ENCODE measurements around the gene TAF1A. TPM values are rescaled to one million over a fixed set of nuclear protein-coding genes. Genes with fewer than 3 reads are reported as not detected.

Gene TAF1A
- total RNA-seq, 1 experiment from 2014 or later = 14.8 TPM

GRCh38 chr1:222535455-222535854 lies 54.3 kb downstream of the TAF1A start:
- no peaks in the 10 kb centered on the region for H3K27me3 ChIP-seq (replicated peaks; ENCODE audit: control insufficient read depth, insufficient read depth, low read length)
- no TSS peak for BruUV-seq (replicated peaks)
- ChIA-PET POLR2A (no interaction called here), CTCF (no interaction called here)
- no peak overlapping the region for H3K27ac Mint-ChIP-seq (ENCODE audit: unreplicated experiment)
- no peak overlapping the region for H3K4me3 Mint-ChIP-seq (ENCODE audit: unreplicated experiment)
- no peaks in the 10 kb centered on the region for H3K36me3 ChIP-seq (ENCODE audit: control insufficient read depth, insufficient read depth, low read length)
- TF ChIP-seq, protein P1, sequence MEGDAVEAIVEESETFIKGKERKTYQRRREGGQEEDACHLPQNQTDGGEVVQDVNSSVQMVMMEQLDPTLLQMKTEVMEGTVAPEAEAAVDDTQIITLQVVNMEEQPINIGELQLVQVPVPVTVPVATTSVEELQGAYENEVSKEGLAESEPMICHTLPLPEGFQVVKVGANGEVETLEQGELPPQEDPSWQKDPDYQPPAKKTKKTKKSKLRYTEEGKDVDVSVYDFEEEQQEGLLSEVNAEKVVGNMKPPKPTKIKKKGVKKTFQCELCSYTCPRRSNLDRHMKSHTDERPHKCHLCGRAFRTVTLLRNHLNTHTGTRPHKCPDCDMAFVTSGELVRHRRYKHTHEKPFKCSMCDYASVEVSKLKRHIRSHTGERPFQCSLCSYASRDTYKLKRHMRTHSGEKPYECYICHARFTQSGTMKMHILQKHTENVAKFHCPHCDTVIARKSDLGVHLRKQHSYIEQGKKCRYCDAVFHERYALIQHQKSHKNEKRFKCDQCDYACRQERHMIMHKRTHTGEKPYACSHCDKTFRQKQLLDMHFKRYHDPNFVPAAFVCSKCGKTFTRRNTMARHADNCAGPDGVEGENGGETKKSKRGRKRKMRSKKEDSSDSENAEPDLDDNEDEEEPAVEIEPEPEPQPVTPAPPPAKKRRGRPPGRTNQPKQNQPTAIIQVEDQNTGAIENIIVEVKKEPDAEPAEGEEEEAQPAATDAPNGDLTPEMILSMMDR (IDR thresholded peaks at IDR 0.05; ENCODE audit: insufficient read depth in 1 of 2, low read depth in 1 of 2, low read length in 1 of 2, severe bottlenecking in 1 of 2, unreplicated experiment in 1 of 2) = no peak
- peaks cover 13% of the 10 kb centered on the region for H3K27me3 Mint-ChIP-seq (ENCODE audit: insufficient read depth, unreplicated experiment)
- no peaks in the 10 kb centered on the region for H3K4me1 ChIP-seq
- H3K9me3 ChIP-seq = no peaks in the 10 kb centered on the region
- intact Hi-C loops (cut with micrococcal nuclease; ENCODE audit: unreplicated experiment) = no loop called here
- H3K36me3 Mint-ChIP-seq (ENCODE audit: insufficient read depth, unreplicated experiment) = no peaks in the 10 kb centered on the region
- no peak for DNase-seq
- H3K4me3 ChIP-seq (ENCODE audit: low read depth, low read length) = no peak overlapping the region
- no peaks in the 10 kb centered on the region for H3K9me3 Mint-ChIP-seq (ENCODE audit: unreplicated experiment)
- no peaks in the 10 kb centered on the region for H3K4me1 Mint-ChIP-seq (ENCODE audit: low read depth, unreplicated experiment)

GRCh38 chr1:222530852-222531251 lies 58.9 kb downstream of the TAF1A start:
- DNase-seq = no peak
- intact Hi-C loops (cut with micrococcal nuclease; ENCODE audit: unreplicated experiment) = no loop called here
- peaks cover 14% of the 10 kb centered on the region for H3K27me3 Mint-ChIP-seq (ENCODE audit: insufficient read depth, unreplicated experiment)
- no peak overlapping the region for H3K27ac Mint-ChIP-seq (ENCODE audit: unreplicated experiment)
- ChIA-PET POLR2A (no interaction called here), CTCF (no interaction called here)
- no peak overlapping the region for H3K4me3 Mint-ChIP-seq (ENCODE audit: unreplicated experiment)
- Histone ChIP-seq H3K9me3 (no peaks in the 10 kb centered on the region), H3K4me1 (no peaks in the 10 kb centered on the region), H3K4me3 (ENCODE audit: low read depth, low read length) (no peak overlapping the region), H3K36me3 (ENCODE audit: control insufficient read depth, insufficient read depth, low read length) (no peaks in the 10 kb centered on the region), H3K27me3 (replicated peaks; ENCODE audit: control insufficient read depth, insufficient read depth, low read length) (no peaks in the 10 kb centered on the region)
- BruUV-seq (replicated peaks) = no TSS peak
- H3K4me1 Mint-ChIP-seq (ENCODE audit: low read depth, unreplicated experiment) = no peaks in the 10 kb centered on the region
- H3K9me3 Mint-ChIP-seq (ENCODE audit: unreplicated experiment) = peaks cover 12% of the 10 kb centered on the region
- TF ChIP-seq, protein P1 (IDR thresholded peaks at IDR 0.05; ENCODE audit: insufficient read depth in 1 of 2, low read depth in 1 of 2, low read length in 1 of 2, severe bottlenecking in 1 of 2, unreplicated experiment in 1 of 2) = no peak
- H3K36me3 Mint-ChIP-seq (ENCODE audit: insufficient read depth, unreplicated experiment) = no peaks in the 10 kb centered on the region

DNA sequence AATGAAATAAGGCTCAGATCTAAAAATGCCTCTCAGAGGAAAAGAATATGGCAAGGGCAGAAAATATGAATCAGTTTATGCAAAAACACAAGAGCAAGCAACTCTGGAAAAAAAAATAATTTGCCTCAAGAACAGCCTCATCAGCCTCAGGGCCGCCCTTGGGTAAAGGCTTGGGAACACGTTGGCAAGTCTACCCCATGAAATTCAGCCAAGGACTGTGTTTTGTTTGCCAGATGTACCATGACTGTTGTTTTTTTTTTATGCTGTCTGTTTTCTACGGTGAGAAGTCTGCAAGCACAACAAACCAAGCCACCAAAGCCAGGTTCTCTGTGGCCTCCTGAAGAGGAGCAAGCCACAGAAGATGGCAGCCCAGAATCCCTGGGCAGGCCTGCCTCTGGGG lies 59.8 kb downstream of the TAF1A start:
- TF ChIP-seq, protein P1 (IDR thresholded peaks at IDR 0.05; ENCODE audit: insufficient read depth in 1 of 2, low read depth in 1 of 2, low read length in 1 of 2, severe bottlenecking in 1 of 2, unreplicated experiment in 1 of 2) = no peak
- H3K9me3 ChIP-seq = no peaks in the 10 kb centered on the region
- no peaks in the 10 kb centered on the region for H3K4me1 ChIP-seq
- no peak overlapping the region for H3K27ac Mint-ChIP-seq (ENCODE audit: unreplicated experiment)
- BruUV-seq (replicated peaks) = no TSS peak
- CTCF ChIA-PET = no interaction called here
- peaks cover 12% of the 10 kb centered on the region for H3K9me3 Mint-ChIP-seq (ENCODE audit: unreplicated experiment)
- no peaks in the 10 kb centered on the region for H3K27me3 ChIP-seq (replicated peaks; ENCODE audit: control insufficient read depth, insufficient read depth, low read length)
- no peaks in the 10 kb centered on the region for H3K36me3 ChIP-seq (ENCODE audit: control insufficient read depth, insufficient read depth, low read length)
- DNase-seq = no peak
- H3K4me1 Mint-ChIP-seq (ENCODE audit: low read depth, unreplicated experiment) = no peaks in the 10 kb centered on the region
- intact Hi-C loops (cut with micrococcal nuclease; ENCODE audit: unreplicated experiment) = no loop called here
- no peak overlapping the region for H3K4me3 Mint-ChIP-seq (ENCODE audit: unreplicated experiment)
- POLR2A ChIA-PET = no interaction called here
- H3K27me3 Mint-ChIP-seq (ENCODE audit: insufficient read depth, unreplicated experiment) = peaks cover 10% of the 10 kb centered on the region
- no peak overlapping the region for H3K4me3 ChIP-seq (ENCODE audit: low read depth, low read length)
- no peaks in the 10 kb centered on the region for H3K36me3 Mint-ChIP-seq (ENCODE audit: insufficient read depth, unreplicated experiment)
